ENCODE results near the gene SCO2. TPM values are rescaled to one million over a fixed set of nuclear protein-coding genes. Genes with fewer than 3 reads are reported as not detected.
A peak's percentile ranks its signal among the peaks of the same experiment; 100 is the strongest.

The SCO2 gene
- total and polyA plus RNA-seq, 10 of the 15 experiments (the other 5 are each of a cell fraction or from before 2014, with no cell fraction given): 0.18 to 16.0 (median 2.4) TPM; not detected in 1

- TF ChIP-seq E4F1 (IDR thresholded peaks at IDR 0.05; ENCODE audit: borderline replicate concordance, partially characterized antibody): peak; percentile 26
- no peak for TF ChIP-seq ZBTB4 (CRISPR knock-in tag; IDR thresholded peaks at IDR 0.05)
- TF ChIP-seq IKZF2 (IDR thresholded peaks at IDR 0.05): peak; percentile 55 to 65; a peak in 3 of 4 replicates
- TF ChIP-seq SUPT20H (IDR thresholded peaks at IDR 0.05; ENCODE audit: borderline replicate concordance, control insufficient read depth, low read depth, low read length): no peak
- no peak for TF ChIP-seq RFX5 (IDR thresholded peaks at IDR 0.05; ENCODE audit: low read depth, low read length)
- peak; percentile 52; the same call in 1 of the 2 replicates for TF ChIP-seq CREM (IDR thresholded peaks at IDR 0.05; ENCODE audit: low read depth)
- no peak for TF ChIP-seq CEBPZ (IDR thresholded peaks at IDR 0.05; ENCODE audit: low read depth, low read length)
- TF ChIP-seq LARP7 (IDR thresholded peaks at IDR 0.05): peak; percentile 23; the same call in 1 of the 2 replicates
- no peak for TF ChIP-seq NR2C1 (IDR thresholded peaks at IDR 0.05)
- no peak; the same call in 1 of the 2 replicates for TF ChIP-seq POLR2AphosphoS2 (IDR thresholded peaks at IDR 0.05; ENCODE audit: low read depth, low read length)
- no peak for TF ChIP-seq RAD21 (IDR thresholded peaks at IDR 0.05; ENCODE audit: insufficient read depth, low read depth, low read length)
- no peak for TF ChIP-seq EED (IDR thresholded peaks at IDR 0.05; ENCODE audit: low read depth)
- no peak for TF ChIP-seq KDM1A (IDR thresholded peaks at IDR 0.05; ENCODE audit: borderline replicate concordance)
- TF ChIP-seq STAT1 (conservative IDR thresholded peaks at IDR 0.05): 0 out of 2 replicates have a peak, but pooled peaks have one; percentile 56
- no peak for TF ChIP-seq IRF3 (IDR thresholded peaks at IDR 0.05)
- peak; percentile 29 for TF ChIP-seq RELA (IDR thresholded peaks at IDR 0.05; ENCODE audit: borderline replicate concordance, partially characterized antibody)
- TF ChIP-seq POLR2AphosphoS5 (IDR thresholded peaks at IDR 0.05; ENCODE audit: low read length): peak; percentile 92
- TF ChIP-seq EP300 (IDR thresholded peaks at IDR 0.05; ENCODE audit: borderline replicate concordance in 1 of 2, control insufficient read depth in 1 of 2, low read depth in 2 of 2, low read length in 2 of 2): no peak
Observed at GRCh38 chr22:50530877-50531545, 5.6 kb upstream of the SCO2 start (continued).

Data from GM12878 (cell line).